Measurements from ENCODE around the gene KRTAP15-1. TPM values are rescaled to one million over a fixed set of nuclear protein-coding genes. Genes with fewer than 3 reads are reported as not detected.

The KRTAP15-1 gene
- not detected for total RNA-seq

GRCh38 chr21:30439975-30440374 lies at the start of gene KRTAP15-1:
Gene KRTAP15-1, plus strand, starts transcription at chr21:30440275. Its CDS starts 53 bp downstream, at chr21:30440328.
- H3K27ac Mint-ChIP-seq: no peak within 1 kb of the TSS
- ATAC-seq (no peak), DNase-seq (ENCODE audit: low spot score in 2 of 2) (no peak)
- no peaks in the 10 kb centered on the region for H3K9me3 Mint-ChIP-seq
- no peaks in the 10 kb centered on the region for H3K36me3 Mint-ChIP-seq

- no peaks in the 10 kb centered on the region for H3K36me3 Mint-ChIP-seq
- no peak overlapping the region for H3K27ac Mint-ChIP-seq
- ATAC-seq (no peak), DNase-seq (ENCODE audit: low spot score in 2 of 2) (no peak)
- peaks cover 0 to 8% of the 10 kb centered on the region in 2 donors for H3K9me3 Mint-ChIP-seq
Measured at GRCh38 chr21:30391492-30392025, 48.5 kb upstream of the KRTAP15-1 start.

- ATAC-seq (no peak), DNase-seq (ENCODE audit: low spot score in 2 of 2) (no peak)
- H3K36me3 Mint-ChIP-seq: no peaks in the 10 kb centered on the region
- peaks cover 0 to 3% of the 10 kb centered on the region in 2 donors for H3K9me3 Mint-ChIP-seq
- no peak within 1 kb of the TSS for H3K27ac Mint-ChIP-seq
Measured at GRCh38 chr21:30395731-30396130, 44.3 kb upstream of the KRTAP15-1 start, which contains the start of gene KRTAP13-1. Gene KRTAP13-1, plus strand, starts transcription at chr21:30396031. Its CDS starts 56 bp downstream, at chr21:30396087.

- H3K36me3 Mint-ChIP-seq: peaks cover 0 to 14% of the 10 kb centered on the region in 2 donors
- ATAC-seq (peak in 1 of 2 donors; percentile 65), DNase-seq (ENCODE audit: low spot score in 2 of 2) (peak in 1 of 2 donors; percentile 3)
- H3K27ac Mint-ChIP-seq: no peak overlapping the region
- peaks cover 9 to 10% of the 10 kb centered on the region in 2 donors for H3K9me3 Mint-ChIP-seq
Measured at GRCh38 chr21:30408782-30409494, 31.1 kb upstream of the KRTAP15-1 start.

- H3K36me3 Mint-ChIP-seq: peaks cover 0 to 3% of the 10 kb centered on the region in 2 donors
- H3K27ac Mint-ChIP-seq: no peak overlapping the region
Measured at GRCh38 chr21:30415993-30416392, 24.1 kb upstream of the KRTAP15-1 start.

GRCh38 chr21:30425826-30426225 lies 14.2 kb upstream of the KRTAP15-1 start, which contains the start of gene KRTAP13-3:
Gene KRTAP13-3, minus strand, starts transcription at chr21:30425926. Its CDS starts 14 bp downstream, at chr21:30425912.
- no peaks in the 10 kb centered on the region for H3K9me3 Mint-ChIP-seq
- no peak for ATAC-seq
- H3K27ac Mint-ChIP-seq: no peak within 1 kb of the TSS
- H3K36me3 Mint-ChIP-seq: no peaks in the 10 kb centered on the region
- no peak for DNase-seq (ENCODE audit: low spot score in 2 of 2)

More at GRCh38 chr21:30415993-30416392, 24.1 kb upstream of the KRTAP15-1 start:
- DNase-seq (ENCODE audit: low spot score in 2 of 2) (no peak), ATAC-seq (no peak)
- H3K9me3 Mint-ChIP-seq: peaks cover 0 to 4% of the 10 kb centered on the region in 2 donors

- Mint-ChIP-seq H3K9me3 (no peaks in the 10 kb centered on the region), H3K36me3 (no peaks in the 10 kb centered on the region), H3K27ac (no peak overlapping the region)
- no peak for DNase-seq (ENCODE audit: low spot score in 2 of 2)
- no peak for ATAC-seq
Measured at GRCh38 chr21:30426731-30427130, 13.3 kb upstream of the KRTAP15-1 start.

GRCh38 chr21:30430170-30430655 lies 9.9 kb upstream of the KRTAP15-1 start, which contains the start of gene KRTAP13-4:
Gene KRTAP13-4, plus strand, starts transcription at chr21:30430220. Its CDS starts 56 bp downstream, at chr21:30430276.
- no peak within 1 kb of the TSS for H3K27ac Mint-ChIP-seq
- no peaks in the 10 kb centered on the region for H3K9me3 Mint-ChIP-seq
- DNase-seq (ENCODE audit: low spot score in 2 of 2) (no peak), ATAC-seq (no peak)
- no peaks in the 10 kb centered on the region for H3K36me3 Mint-ChIP-seq

GRCh38 chr21:30434033-30434631 lies 5.9 kb upstream of the KRTAP15-1 start:
- peak in 1 of 2 donors; percentile 61 for ATAC-seq
- DNase-seq (ENCODE audit: low spot score in 2 of 2): peak in 1 of 2 donors; percentile 17
- Mint-ChIP-seq H3K27ac (no peak overlapping the region), H3K36me3 (no peaks in the 10 kb centered on the region), H3K9me3 (no peaks in the 10 kb centered on the region)

GRCh38 chr21:30437010-30437565 lies 3.0 kb upstream of the KRTAP15-1 start:
- Mint-ChIP-seq H3K36me3 (no peaks in the 10 kb centered on the region), H3K27ac (no peak overlapping the region), H3K9me3 (no peaks in the 10 kb centered on the region)
- DNase-seq (ENCODE audit: low spot score in 2 of 2) (no peak), ATAC-seq (no peak)

GRCh38 chr21:30443226-30443625 lies 3.2 kb downstream of the KRTAP15-1 start:
- H3K36me3 Mint-ChIP-seq: no peaks in the 10 kb centered on the region
- DNase-seq (ENCODE audit: low spot score in 2 of 2): no peak
- no peak for ATAC-seq

GRCh38 chr21:30444204-30444603 lies 4.1 kb downstream of the KRTAP15-1 start:
- no peak overlapping the region for H3K27ac Mint-ChIP-seq
- no peak for DNase-seq (ENCODE audit: low spot score in 2 of 2)
- no peaks in the 10 kb centered on the region for H3K9me3 Mint-ChIP-seq
- no peak for ATAC-seq
- no peaks in the 10 kb centered on the region for H3K36me3 Mint-ChIP-seq

More at GRCh38 chr21:30443226-30443625, 3.2 kb downstream of the KRTAP15-1 start:
- H3K27ac Mint-ChIP-seq: no peak overlapping the region
- H3K9me3 Mint-ChIP-seq: no peaks in the 10 kb centered on the region

- Mint-ChIP-seq H3K27ac (no peak overlapping the region), H3K36me3 (no peaks in the 10 kb centered on the region), H3K9me3 (no peaks in the 10 kb centered on the region)
- DNase-seq (ENCODE audit: low spot score in 2 of 2): no peak
- ATAC-seq: no peak
Measured at GRCh38 chr21:30447056-30447455, 7.0 kb downstream of the KRTAP15-1 start.

GRCh38 chr21:30448514-30448913 lies 8.4 kb downstream of the KRTAP15-1 start:
- H3K36me3 Mint-ChIP-seq: no peaks in the 10 kb centered on the region
- ATAC-seq (no peak), DNase-seq (ENCODE audit: low spot score in 2 of 2) (no peak)
- H3K9me3 Mint-ChIP-seq: no peaks in the 10 kb centered on the region
- H3K27ac Mint-ChIP-seq: no peak overlapping the region

GRCh38 chr21:30463713-30464112 lies 23.6 kb downstream of the KRTAP15-1 start:
- no peak overlapping the region for H3K27ac Mint-ChIP-seq
- DNase-seq (ENCODE audit: low spot score in 2 of 2) (no peak), ATAC-seq (no peak)
- no peaks in the 10 kb centered on the region for H3K36me3 Mint-ChIP-seq
- H3K9me3 Mint-ChIP-seq: no peaks in the 10 kb centered on the region

GRCh38 chr21:30468900-30469714 lies 29.0 kb downstream of the KRTAP15-1 start:
- ATAC-seq: no peak
- Mint-ChIP-seq H3K36me3 (no peaks in the 10 kb centered on the region), H3K9me3 (no peaks in the 10 kb centered on the region), H3K27ac (no peak overlapping the region)
- DNase-seq (ENCODE audit: low spot score in 2 of 2): no peak

Measured in activated naive CD4-positive, alpha-beta T cell treated with anti-CD3 and anti-CD28 coated beads, Interleukin-2, amount 50 U/mL, for 72 hours (primary cell).